Hindlimb muscle (tissue), 1 donor: Measurements from ENCODE around the gene CACNA1C. TPM values are rescaled to one million over a fixed set of nuclear protein-coding genes. Genes with fewer than 3 reads are reported as not detected.
"Not testable (repeated sequence)": the region's sequence is repeated elsewhere in the genome, so short reads cannot be mapped to it uniquely, and the experiment has no call there.

ENCODE experiments used
- DNase-seq: peaks from one replicate; pipeline ENCODE4 v3.0.0-alpha.2; 2013
- polyA plus RNA-seq: library from polyadenylated mRNA; unstranded; fragments of 120-200 nt; gene quantifications from one replicate; pipeline ENCODE4 v1.2.1, GENCODE V29; 2013; ENCODE audit not compliant: insufficient read length

CACNA1C gene
- polyA plus RNA-seq, 1 donor: 3.4 TPM

DNA sequence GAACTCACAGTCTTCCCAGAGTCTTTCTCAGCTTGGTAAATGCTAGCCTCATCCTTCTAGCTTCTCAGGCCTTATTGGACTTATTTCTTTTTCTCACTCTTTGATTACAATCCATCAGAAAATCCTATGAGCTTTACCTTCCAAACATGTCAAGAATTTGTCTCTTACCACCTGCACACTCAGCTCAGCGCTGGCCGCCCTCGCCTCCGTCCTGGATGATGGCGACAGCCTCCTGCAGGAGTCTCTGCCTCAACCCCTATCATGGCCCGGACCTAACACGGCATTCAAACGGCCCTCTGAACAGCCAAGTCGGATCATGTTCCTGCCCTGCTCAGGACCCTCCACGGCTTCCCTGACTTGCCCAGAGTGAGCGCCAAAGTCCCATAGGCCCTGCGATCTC lies 408.9 kb downstream of the CACNA1C start:
- DNase-seq: no peak

DNA sequence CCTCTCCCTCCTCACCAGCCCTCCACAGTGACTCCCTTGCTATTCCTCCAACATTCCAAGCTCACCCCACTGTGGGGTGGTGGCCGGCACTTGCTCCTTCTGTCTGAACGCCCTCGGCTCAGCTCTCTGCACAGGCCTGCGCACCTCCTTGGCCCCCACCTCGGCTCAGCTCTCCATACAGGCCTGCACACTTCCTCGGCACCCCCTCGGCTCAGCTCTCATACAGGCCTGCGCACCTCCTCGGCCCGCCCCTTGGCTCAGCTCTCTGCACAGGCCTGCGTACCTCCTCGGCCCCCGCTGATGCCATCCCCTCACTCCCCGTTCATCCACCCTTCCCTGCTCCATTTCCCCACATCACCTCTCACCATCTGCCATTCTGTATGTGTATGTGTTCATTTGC lies 409.3 kb downstream of the CACNA1C start:
- no peak for DNase-seq

DNA sequence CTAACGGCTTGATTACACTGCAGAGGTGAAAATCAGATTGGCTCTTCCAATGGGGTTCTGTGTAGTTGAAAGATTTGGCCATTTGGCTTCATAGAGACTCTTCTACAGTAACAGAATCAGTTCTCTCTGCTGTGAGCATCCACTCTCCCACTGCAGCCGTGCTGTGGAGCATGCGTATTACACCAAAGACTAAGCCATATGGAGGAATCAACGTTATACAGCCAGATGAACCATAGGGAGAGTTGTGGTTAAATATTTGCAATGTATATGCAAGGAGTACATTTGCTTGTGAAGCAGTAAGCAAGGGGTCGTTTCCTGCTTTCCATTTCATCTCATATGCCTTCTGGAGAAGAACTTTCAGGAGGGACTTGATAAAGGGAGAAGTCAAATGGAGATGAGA lies 410.9 kb downstream of the CACNA1C start:
- DNase-seq: no peak

DNA sequence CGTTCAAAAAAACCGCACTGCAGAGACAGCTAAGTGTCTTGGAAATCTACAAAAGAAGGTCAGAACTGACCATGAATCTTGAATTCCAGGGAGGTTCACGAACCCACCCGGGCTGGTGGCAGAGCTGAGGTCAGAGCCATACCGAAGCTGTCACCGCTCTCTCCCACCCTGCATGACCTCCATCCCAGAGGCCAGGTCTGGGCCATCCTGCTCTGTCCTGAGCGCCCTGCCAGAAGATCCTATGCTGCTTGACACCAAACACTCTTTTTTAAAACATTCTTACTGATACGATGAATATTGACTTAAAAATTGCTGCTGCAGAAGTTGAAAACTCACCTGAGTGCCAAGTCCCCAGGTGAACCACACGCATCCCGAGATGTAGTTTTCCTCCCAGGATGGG lies 412.9 kb downstream of the CACNA1C start:
- no peak for DNase-seq

DNA sequence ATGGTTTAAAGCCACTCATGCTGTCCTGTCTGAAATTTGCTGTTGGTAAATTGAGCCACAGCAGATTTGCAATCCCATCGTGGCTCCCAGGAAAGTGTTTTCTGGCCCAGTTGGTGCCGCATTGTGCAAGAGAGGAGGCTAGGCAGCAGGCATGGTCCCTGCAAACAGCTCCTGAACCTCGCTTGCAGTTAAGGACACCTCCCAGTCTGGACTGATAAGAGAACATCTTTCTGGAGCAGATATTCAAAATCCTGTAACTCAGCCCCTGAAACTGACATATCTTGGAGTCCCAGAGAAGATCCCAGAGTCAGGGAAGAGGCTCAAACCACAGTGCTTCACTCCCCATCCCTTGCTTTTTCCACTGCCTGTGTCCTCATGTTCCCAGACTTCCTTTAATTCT lies 413.4 kb downstream of the CACNA1C start:
- DNase-seq: no peak

DNA sequence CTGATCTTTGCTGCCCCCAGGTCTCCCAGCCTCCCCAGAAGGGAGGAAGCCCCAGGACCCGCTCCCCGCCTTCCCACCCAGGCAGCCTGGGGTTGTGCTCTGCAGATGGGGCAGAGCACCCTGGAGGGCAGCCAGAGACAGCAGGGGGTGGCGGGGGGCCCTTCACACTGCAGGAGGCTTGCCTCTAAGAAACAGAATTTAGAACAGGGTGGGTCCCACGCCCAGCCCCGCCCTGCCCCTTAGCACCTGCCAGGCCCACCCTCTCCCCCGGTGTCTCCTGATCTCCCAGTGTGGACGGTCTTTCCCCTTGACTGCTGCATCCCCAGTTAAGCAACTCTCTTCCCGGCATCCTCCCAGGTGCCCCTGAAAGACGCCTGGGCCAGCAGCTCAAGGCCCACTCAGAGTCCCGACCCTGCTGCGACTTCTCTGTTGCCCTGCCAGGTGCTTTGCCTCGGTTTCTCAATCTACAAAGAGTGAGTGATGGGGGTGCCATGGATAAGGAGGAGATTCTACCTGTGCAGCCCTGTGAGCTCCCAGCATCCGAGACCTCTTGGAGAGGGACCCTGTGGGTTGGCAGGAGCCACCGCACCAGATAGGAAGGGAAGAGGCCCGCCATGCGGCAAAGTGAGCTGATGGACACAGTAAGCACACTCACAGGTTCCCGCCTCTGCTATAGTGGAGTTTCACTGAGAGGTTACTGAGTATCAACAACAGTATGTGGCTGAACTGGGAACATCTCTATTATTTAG lies 414.8 kb downstream of the CACNA1C start:
- no peak for DNase-seq

DNA sequence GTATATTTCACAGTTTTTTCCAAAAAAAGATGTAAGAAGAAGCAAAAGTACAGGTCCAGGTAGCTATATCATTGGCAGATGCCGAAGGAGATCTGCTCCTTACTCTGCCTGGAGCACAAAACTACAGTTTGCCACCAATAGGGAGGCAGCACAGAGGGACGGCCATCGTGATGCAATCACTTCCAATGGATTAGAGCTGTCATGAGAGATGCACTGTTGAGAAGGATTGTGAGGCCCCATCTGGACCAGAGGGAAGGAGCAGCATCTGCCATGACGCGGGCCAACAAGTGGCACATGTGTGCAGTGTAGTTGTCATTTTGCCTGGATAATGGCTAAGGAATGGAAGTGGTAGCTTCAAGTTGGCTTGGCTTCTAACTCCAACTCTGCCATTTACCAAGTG lies 423.2 kb downstream of the CACNA1C start:
- no peak for DNase-seq

DNA sequence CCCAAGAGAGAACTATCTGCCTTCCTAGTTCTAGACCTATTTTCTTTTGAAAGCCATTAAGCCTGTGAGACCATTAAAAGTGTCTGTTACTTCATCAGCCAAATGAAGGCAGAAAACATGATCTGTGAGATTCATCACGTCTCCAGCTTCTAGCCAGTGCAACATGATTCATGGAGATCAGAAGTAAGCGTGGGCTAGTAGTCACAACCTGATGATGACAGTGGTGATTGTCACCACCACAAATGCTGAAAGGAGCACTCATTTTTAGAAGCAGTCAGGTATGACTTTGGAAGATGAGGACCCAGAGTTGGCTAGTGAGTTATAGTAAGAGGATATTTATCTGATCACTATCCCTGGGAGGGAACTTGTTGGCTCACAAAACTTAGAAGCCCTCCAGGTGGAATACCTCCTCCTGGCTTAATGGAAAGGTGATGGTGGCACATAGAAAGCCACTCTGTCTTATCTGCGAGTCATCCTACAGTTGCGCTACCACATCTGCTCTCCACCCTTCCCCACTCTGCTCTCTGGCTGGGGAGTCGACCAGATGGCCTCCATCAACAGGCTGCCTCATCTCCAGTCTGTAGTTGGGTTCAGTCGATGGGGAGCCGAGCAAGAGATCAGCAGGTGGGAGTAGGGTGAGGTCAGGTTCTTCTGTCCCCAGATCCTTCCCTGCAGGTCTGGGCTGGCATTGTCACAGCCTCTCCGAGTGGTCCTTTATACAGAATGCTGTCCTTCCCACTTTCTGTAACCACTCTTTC lies 424.4 kb downstream of the CACNA1C start:
- DNase-seq: no peak

DNA sequence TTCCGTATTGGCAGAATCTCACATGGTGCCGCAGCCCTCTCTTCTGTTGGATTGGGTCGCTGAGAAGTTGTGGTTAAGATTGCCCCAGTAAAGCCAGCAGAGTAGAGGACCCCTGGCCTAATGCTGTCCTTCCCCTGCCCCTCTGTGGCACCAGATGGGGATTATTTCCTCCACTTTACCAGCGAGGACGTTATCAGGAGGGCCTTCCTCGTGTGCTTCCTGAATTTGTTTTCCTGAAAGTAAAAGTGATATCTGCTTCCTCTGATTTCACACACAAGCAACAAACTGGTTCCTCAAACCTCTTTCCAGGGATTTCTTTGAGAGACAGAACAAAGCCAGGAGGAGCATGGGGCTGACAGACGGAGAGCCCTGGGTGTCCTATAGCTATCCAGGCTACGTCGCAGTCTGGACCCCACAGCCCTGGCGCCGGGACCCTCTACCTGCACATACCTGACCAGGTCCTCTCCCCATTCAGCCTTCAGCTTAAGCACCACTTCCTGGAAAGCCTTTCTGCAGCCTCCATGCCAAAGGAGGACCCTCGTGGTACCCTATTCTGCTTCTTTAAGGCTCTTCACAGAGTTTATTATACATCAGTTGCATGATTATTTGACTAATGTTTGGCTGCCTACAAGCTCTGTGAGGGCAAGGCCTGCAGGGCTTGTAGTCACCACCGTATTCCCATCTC lies 427.2 kb downstream of the CACNA1C start:
- no peak for DNase-seq

DNA sequence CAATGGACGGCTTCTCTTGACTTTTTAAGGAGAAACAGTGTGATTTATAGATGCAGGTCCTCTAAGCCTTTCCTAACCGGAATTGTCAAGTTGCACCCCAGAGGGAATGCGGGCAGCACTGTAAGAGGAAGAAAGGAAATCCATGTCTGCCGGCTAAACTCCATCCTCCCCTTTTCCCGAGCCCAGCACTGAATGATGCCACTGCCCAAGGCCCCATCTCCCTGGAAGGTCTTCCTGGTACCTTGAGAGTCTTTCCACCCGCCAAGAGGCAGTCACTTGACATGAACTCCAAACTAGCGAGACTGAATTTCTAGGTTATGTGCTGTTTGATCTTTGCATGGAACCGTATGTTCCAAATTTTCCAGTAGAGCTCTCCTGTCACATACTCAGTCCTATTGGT lies 428.6 kb downstream of the CACNA1C start:
- DNase-seq: no peak

DNA sequence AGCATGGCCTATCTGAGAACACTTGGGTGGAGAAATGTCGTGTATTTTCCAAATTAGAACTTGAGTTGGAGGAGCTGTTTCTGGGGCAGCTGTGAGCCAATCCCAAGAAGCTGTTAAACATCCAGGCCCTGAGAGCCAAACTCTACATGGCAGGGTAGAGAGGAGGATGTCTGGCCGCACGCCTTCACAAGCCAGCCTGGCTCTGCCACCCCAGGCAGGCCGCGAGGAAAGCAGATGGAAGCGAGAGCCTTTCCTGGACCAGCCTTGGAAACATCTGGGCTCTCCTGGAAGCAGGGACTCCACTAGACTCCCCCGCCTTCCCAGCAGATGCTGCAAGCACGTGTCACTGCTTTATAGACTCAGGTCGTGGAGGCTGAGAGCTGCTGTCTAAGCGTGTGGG lies 429.2 kb downstream of the CACNA1C start:
- no peak for DNase-seq

DNA sequence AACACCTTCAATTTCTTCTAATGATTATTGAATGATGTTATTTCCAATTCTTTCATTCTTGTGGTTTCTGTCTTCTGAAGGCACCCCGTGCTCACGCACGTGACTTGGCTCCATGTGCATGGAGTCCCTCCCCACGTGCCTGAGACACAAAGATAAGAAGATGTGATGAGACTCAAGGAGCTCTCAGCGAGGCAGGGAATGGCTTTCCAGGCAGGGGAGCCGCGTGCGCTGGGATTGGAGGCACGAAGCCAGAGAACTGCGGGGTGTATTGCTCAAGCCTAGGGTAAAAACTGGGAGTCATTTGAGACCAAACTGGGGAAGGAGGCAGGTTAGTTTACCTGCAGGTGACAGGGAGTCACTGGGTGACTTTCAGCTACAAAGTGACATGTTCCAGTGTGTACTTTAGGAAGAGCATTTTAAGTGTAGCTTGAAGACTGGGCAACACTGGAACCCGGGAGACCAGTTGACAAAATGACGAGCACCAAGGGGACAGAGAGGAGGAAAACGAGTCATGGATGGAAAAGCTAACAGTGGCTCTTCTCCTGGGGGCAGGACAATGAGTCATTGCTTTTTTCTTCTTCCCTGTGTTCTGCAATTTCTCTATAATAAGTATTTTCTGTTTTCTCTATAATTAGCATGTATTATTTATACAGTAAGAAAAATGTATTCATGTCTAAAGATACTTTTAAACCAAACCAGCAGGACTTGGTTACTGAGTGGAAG lies 430.3 kb downstream of the CACNA1C start:
- no peak for DNase-seq

DNA sequence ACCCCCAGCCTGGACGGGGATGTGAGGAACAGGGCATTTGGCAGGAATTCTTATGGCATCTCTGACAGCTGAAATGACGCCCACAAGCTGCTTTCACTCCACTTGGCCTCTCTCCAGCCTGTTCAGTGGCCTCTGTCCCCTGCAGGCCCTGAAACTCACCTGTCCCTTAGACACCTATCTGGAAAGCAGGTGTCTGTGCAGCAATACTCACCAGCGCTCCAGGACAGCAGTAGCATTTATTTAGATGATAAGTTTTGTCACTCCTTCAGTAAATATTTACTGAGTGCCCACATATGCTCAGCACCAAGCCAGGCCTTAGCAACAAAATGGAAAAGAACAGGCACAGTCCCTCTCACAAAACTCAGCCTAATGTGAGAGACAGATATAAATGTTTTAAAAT lies 430.9 kb downstream of the CACNA1C start:
- no peak for DNase-seq

DNA sequence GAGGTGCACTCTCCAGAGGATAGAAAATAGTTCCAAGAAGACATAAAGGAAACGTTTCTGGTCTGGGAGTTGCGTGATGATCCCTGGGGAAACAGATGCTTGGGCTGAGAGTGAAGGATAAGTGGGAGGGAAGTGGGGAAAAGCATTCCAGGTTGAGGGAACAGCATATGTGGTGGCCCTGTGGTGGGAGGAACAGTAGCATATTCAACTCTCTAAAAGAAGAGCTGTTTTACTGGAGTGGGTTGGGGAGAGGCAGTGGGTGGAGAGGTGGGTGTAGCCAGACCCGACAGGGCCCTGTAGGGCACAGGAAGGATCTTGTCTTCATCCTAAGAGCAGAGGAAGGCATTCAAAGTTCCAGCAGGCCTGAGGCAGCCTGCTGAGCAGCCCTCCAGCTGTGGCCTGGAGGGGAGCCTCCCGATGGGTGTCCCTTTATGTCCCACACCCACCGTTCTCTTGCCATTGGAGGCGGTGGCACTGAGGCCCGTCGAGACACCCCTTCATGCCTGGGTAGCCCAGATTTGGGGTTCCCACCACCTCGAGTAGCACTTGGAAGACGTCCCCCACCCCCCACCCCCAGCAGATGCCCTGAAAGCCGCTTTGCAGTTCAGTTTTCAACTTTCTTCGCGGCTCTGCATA lies 431.5 kb downstream of the CACNA1C start:
- no peak for DNase-seq

DNA sequence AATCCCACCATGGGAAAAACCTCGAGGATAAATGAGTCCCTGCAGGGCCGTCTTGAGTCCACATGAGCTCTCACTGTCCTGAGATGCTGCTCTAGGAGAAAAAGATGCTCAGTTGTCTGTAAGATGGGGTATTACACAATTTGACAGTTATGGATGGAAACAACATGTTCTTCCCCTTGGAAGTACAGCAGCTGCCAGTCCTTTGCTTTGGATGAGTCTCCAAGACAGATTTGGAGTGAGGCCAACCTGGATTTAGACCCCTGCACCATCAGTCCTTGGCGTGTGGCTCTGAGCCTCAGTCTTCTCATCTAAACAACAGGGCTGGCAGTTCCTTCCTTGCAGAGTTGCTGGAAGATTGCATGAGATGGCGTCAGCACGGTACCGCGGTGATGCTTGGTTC lies 432.9 kb downstream of the CACNA1C start:
- DNase-seq: no peak

DNA sequence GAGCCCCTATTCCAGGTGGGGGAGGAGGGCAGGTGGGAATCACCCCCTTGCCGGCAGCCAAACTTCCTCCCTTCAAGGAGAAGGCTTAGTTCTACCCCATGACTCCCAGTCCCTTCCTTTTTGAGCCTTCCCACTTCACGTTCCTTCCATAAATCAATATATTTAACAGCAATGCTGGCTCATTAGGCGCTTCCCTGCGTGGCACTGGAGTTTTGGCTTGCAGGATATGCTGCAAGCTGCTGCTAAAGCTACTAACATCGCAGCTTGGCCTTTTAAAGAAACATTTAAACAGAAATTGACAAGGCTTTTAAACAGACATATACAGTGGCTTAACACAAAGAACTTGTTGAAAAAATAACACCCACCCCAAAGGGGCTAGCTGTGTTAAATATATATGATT lies 434.0 kb downstream of the CACNA1C start:
- no peak for DNase-seq

DNA sequence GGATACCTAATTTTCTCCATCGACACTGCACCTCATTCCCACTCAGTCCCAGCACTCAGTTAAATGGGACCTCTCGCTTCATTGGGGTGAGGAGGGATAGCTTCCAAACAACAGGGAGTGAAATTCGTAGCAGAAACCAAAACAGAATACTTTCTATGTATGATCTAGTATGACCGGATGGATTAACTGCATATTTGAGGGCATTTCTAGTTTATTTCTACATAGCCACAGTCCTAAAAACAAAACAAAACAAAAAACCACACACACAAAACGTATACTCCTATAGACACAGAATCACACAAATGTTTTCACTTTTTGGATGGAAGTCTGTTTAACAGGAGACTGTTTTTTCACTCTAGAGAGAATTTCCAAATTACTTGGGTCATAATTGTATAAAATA lies 434.5 kb downstream of the CACNA1C start:
- DNase-seq: no peak

DNA sequence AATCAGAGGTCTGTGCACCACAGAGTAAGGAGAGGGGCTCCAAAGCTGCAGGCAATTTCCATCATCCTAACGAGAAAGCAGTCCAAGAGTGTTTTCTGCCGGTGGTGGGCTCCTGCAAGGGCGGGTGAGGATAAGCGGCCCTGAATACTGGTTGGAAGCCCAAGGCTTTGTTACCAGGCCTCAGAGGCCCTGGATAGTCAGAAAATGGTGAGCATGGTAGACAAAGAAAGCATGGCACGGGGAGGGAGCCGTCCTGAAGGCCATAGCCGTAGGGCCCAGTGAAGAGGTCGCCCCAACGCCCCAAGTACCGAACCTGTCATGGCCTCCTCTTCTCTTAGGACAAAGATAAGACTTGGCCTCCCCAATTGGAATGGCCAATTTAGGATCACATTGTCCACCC lies 435.3 kb downstream of the CACNA1C start:
- no peak for DNase-seq

DNA sequence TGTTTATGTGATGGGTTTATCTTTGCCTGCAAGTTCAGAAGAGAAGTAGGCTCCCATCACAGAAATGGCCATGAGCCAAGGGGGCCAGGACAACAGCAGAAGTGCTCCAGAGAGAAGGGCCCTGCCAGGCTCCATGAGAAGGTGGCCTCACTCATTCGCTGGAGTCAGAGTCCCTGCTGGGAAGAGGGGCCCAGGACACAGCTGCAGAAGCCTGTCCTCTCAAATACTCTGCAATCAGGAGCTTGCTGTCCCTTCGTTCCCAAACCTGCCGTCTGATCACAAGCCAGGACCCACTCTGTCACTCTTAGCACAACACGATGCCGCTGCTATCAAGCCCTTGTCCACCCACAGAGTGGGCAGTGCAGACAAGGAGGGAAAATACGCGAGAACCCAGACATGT lies 435.8 kb downstream of the CACNA1C start:
- no peak for DNase-seq

DNA sequence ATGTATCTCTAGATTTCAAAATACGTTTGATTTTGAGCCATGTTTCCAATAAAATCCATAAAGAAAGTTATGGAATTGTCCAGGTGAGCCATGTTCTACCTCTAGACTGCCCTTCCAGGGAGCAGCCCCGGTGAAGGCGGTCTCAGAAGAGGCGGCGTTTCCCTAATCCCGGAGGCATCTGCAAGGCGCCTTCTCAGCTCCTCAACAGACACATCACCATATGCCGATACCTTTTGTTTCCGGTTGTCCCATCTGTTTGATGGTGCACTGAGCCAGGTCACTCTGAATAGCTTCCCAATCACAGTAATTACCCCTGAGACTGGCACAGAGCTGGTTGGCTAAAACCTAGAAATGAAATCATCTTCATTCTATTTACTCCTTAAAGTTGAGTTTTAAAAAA lies 436.5 kb downstream of the CACNA1C start:
- no peak for DNase-seq

DNA sequence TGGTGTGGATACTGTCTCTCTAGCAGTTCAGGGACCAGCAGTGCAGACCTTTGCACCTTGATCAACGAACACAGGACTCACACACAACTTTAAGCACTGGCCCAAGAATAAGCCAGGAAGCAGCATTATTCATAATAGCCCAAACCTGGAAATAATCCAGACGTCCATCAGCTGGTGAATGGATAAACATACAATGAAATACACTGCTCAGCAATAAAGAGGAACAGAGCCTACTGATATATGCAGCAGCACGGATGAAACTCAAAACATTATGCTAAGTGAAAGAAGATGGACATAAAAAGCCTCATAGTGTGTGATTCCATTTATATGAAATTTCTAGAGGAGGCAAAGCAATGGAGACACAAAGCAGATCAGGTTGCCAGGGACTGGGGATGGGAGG lies 438.0 kb downstream of the CACNA1C start:
- no peak for DNase-seq

DNA sequence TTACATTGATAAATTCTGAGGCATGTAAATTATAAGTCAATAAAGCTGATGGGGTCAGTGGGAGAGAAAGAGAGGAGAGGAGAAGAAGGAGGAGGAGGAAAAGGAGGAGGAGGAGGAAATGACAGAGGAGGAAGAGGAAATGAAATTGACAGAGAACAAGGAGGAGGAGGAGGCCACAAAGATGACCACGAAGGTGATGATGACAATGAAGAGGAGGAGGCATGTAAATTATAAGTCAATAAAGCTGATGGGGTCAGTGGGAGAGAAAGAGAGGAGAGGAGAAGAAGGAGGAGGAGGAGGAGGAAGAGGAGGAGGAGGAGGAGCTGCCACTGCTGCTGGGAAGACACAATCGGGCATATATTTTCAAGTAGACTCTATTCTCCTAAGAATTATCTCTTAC lies 438.6 kb downstream of the CACNA1C start:
- not testable (repeated sequence) for DNase-seq

DNA sequence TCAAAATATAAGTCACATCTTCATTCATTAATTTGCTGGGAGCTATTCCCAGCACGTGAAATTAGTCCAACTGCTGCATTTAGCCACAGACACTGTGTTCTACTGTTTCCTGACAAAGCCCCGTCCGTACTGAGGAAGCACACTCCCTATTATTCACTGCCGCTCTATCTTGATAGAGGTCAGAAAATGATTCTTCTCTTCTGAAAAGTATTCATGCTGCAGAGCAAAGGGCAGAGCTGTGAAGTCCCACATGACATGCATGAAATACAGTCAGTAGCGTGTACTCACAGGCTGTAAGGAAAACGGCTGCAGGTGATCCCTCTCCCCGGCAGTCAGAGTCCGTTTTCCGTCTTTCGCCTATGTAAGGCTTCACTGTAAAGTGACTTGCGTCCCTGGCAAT lies 439.4 kb downstream of the CACNA1C start:
- DNase-seq: no peak
